GM18499 (cell line): Measurements from ENCODE around the gene HTR1A.

Source experiments
- ATAC-seq: cut with Tn5 transposase; IDR thresholded peaks from one replicate; pipeline ENCODE4 v1.9.1; 2021; ENCODE audit warnings: moderate number of reproducible peaks; ENCODE audit not compliant: insufficient read depth, unreplicated experiment

The HTR1A gene

GRCh38 chr5:63962279-63962678 lies at the start of gene HTR1A:
HTR1A (minus strand) TSS chr5:63962445; CDS start chr5:63961719, 726 bp downstream.
- ATAC-seq, result no peak

GRCh38 chr5:64003966-64004365 lies 41.7 kb upstream of the HTR1A start:
- ATAC-seq, result no peak

DNA sequence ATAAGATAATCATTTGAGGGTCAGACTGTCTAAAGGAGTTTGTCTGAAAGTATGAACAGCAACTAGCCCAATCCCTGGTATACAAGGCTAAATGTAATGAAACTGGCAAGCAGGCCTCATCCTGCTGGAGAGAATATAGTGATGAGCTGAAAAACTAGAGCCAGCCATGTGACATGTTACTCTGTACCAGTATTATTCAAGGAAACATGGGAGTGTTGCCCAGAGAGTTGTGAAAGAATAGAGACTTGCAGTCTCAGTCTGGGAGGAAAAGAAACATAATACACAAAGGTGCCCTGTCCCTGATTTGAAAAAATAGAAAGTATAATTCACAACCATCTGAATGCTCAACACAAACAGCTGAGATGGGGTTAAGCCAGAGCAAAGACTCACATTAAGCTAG lies 37.9 kb upstream of the HTR1A start:
- ATAC-seq, result no peak

DNA sequence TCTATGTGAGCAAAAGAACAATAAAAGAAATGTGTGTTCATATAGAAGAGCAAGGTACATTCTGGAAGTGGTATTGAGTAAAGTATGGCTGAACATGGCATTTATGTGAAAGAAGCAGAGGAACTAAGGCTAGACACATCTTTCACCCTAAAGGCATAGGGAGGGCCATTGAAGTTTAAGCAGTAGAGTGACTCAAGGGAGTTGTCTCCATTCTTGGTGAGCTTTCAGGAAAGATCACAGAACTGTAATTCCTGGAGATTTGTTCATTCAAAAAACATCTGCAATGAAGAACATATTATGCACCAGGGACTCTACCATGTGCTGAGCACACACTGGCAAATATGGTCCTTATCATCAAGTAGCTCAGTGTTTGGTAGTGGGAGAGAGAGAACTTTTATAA lies 24.8 kb upstream of the HTR1A start:
- ATAC-seq, result no peak

DNA sequence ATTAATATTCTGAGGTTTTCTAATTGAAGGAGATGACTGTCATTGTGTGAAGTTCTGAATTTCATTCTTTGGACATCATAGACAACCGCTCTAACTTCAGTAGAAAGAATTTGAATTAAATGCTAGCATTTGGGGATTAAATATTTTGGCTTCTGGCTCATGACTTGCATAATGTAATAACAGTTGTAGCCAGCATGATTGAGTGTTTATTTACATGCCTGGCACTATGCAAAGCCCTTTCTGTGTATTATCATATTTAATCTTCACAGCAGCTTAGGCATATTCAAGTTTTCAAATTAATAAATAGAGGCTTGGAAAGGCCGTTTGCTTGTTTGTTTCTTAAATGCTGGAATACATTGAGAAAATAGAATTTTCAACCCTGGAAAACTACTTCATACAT lies 19.6 kb upstream of the HTR1A start:
- ATAC-seq, result no peak

DNA sequence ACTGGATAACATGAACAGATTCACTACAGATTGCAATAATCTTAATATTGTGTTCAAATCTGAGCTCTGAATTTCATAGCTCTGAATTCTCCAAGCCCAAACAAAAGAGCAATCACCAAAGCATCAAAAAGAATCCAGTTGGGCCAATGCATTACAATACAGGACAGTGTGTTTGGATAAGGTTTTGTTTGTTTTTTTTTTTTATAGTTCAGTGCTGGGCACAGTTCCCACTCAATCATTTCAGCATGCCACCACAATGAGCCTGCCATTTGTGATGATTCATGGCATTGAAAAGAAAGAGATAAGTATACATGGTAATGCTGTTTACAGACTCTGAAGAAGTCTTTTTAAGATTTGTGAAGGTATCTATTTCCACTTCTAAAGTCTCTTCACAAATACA lies 1.7 kb upstream of the HTR1A start:
- no peak for ATAC-seq

GRCh38 chr5:63963080-63963735 lies 963 bp upstream of the HTR1A start:
- peak; percentile 82 for ATAC-seq

DNA sequence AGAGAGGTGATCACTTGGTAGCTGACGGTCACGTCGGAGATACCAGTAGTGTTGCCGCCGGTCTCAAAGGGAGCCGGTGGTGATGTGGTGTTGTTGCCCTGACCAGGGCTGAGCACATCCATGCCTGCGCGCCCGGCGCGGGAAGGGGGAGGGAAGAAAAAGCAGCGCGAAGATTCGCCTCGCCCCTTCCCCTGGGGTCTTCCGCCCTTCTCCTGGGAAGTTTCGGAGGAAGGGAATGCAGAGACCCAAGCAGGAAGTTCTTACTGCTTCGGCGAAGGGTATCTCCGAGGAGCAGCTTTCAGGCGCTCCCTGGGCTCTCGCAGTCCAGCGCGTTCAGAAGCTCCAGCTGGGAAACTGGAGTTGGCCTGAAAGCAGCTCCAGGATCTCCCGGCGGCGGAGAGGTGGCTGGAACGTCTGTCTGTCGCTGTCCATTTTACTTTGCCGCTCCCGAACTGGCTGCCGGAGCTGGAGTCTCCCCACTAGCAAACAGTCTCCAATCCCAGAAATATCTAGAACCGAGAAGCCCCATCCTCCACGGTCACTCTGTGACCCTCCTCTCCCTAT lies 565 bp downstream of the HTR1A start:
- no peak for ATAC-seq

GRCh38 chr5:63961125-63961597 lies 1.1 kb downstream of the HTR1A start:
- ATAC-seq, result no peak

DNA sequence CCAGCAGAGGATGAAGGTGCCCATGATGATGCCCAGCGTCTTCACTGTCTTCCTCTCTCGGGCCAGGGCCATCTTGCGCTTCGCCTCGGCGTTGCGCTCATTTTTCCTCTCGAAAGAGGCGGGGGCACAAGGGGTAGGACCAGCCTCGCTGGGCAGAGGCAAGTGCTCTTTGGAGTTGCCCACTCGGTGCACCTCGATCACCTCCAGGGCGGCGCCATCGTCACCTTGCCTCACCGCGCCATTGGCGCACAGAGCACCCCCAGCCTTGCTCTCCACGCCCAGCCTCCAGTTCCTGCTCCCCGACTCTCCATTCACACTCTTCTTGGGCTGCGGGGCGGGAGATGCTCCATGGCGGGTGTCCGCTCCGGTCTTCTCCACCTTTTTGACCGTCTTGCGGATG lies 1.6 kb downstream of the HTR1A start:
- no peak for ATAC-seq

GRCh38 chr5:63959177-63959982 lies 2.9 kb downstream of the HTR1A start:
- ATAC-seq, result no peak

DNA sequence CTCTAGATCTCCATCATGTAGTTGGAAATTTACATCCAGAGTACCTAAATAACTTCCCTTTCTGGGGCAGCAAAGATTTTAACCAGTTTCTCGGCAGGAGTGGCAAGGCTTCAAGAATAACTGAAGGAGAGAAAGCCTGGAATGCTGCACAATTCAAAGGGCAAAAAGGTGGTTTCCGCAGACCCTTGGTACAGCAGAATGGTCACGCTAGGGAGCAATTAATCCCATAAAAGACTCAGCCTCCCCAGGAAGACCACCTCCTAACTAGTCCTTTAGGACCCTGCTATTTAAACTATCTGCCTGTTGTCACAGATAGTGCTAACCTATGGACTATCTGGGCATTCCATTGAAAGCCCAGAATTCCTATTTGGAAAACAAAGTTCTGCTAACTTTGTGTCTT lies 3.6 kb downstream of the HTR1A start:
- no peak for ATAC-seq

DNA sequence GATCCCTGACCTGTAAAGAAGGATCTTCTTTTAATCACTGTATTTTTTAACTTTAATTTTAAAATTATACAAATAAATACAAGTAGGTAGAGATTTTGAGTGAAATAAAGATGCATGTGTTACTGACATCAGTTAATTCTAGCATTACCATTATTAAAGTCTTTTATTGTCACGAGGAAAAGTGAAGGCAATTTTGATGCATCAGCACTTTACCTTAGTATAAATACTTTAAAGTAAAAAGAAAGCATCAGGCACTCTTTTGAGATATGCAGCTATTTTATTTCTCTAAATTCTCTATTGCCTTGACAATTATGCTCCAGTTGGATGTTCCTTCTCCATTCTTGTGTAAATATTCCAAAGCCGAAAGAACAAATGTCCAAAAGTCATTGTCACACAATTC lies 4.6 kb downstream of the HTR1A start:
- ATAC-seq, result no peak

GRCh38 chr5:63953217-63953616 lies 9.0 kb downstream of the HTR1A start:
- ATAC-seq, result no peak

DNA sequence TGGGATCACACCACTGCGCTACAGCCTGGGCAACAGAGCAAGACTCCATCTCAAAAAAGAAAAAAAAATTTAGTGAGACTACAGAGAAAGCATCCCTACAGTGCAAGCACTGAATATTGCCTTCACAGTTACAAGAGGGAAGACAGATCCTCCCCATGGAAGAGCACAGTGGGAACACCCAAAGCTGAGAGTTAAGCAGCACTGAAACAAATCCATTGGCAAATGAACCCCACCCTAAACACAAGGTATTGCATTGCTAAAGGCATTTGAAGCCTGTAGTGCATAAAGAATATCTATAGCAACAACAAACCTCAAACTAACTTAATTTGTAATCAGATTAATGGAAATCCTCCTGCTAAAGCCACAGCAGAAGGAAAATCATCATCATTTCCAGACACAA lies 27.1 kb downstream of the HTR1A start:
- ATAC-seq, result no peak

- no peak for ATAC-seq
These were observed 30.4 kb downstream of the HTR1A start for GRCh38 chr5:63931836-63932235.

GRCh38 chr5:63928451-63928850 lies 33.8 kb downstream of the HTR1A start:
- no peak for ATAC-seq

GRCh38 chr5:63923914-63924313 lies 38.3 kb downstream of the HTR1A start:
- no peak for ATAC-seq

DNA sequence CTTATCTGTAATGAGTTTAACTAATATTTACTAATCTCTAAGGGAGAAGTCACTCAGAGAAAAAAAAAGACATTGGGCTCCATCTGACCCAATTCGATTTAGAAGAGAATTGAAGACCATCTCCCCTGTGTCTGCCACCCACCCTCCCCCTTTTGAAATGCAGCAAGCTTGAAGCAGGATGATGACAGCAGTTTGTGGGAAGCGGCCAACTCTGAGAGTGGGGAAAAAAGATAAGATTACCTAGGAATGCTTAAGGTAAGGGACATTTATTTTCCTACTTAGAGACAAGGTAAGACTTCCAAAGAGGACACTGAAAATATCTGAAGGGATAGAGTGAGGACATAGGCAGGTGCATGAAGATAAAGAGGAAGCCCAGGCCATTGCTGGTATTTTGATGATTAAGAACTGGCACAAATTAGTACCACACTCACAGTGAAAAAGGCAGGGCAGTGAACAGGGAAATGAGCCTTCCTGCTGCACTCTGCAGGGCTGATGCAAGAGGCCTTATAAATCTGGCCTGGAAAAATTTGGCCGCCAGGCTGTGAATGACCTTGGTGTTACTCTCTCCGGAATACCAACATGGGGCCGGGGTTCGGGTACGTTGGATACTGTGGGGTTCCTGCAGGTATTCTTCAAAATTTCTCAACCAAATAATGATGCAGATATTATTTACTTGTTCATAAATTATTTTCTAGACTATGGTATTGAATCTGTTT lies 42.3 kb downstream of the HTR1A start:
- no peak for ATAC-seq

DNA sequence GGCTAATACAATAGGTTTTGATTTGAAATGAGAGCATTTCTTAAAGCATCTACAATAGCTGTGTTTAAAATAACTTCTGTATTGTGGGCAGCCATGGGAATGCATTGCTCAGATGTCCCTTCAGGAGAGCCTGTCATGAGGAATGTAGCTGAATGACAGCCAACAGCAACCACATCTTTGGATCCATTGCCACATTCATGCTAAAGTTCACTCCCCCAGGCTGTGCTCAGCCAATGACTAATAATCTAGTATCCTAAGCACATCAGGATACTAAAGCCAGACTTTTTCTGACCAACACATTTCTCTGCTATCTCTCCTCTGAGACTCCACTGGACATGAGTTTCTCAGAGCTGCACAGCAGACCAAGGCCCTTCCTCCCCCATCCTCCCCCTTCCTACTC lies 45.5 kb downstream of the HTR1A start:
- no peak for ATAC-seq

GRCh38 chr5:63911871-63912270 lies 50.4 kb downstream of the HTR1A start:
- no peak for ATAC-seq
